ENCODE results near the gene SLC25A33.
"Not testable (repeated sequence)": the region's sequence is repeated elsewhere in the genome, so short reads cannot be mapped to it uniquely, and the experiment has no call there.

Gene SLC25A33

GRCh38 chr1:9539829-9540550, 725 bp downstream of the SLC25A33 start:
- DNase-seq, result peak; percentile 85

- DNase-seq, result no peak
Observed at GRCh38 chr1:9542430-9542829, 3.2 kb downstream of the SLC25A33 start.

DNA sequence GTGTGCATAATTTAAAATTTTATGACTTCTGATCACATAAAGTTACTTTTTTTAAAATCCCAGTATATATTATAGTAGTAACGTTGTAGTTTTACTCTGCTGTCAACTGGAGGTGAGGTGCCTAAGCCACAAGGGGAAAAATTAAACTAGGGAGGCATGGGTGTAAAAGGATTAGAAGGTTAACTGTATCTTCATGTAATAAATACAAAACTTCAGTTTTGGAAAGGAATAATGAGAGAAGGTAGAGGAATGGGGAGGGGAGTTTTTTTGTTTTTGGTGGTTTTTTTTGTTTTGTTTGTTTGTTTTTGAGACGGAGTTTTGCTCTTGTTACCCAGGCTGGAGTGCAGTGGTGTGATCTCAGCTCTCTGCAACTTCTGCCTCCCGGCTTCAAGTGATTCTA, 5.7 kb downstream of the SLC25A33 start:
- DNase-seq, result no peak

DNA sequence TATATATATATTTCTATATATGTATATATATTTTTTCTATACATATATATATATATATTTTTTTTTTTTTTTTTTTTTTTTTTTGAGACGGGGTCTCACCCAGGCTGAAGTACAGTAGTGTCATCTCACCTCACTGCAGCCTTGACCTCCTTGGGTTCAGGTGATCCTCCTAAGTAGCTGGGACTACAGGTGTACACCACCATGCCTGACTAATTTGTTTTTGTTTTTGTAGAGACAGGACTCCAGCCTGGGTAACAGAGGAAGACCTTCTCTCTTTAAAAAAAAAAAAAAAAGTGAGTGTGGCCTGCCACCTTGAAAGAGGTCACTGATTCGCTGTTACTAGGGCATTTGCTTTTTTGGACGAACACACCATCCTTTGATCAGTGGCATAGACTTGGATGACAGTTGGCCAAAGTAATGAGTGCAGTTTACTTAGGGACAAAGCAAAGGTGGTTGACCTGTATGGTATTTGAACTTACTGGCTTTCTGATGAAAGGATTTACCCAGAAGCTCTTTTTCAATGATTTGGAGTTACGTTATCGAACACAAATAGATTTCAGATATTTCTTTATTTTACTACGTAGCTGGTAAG, 10.8 kb downstream of the SLC25A33 start:
- DNase-seq, result no peak

- DNase-seq, result no peak
Observed at GRCh38 chr1:9551984-9552383, 12.7 kb downstream of the SLC25A33 start.

DNA sequence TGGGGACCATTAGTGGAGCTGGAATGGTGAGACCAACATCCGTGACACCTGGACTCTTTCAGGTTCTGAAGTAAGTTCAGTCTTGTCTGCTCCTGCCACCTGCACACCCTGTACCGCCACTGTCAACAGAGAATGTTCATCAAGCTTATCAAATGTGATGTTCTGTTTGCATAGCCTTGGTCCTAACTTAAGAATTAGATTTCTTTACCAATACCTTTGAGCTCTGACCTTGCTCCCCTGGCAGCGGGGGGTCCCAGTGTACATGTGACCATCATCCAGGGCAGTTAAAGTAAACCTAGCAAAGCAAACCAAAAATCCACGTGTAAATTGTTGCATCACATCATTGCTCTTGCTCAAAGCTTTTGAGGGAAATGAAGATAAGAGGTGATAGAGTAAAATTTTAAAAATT, 14.5 kb downstream of the SLC25A33 start:
- DNase-seq, result no peak

GRCh38 chr1:9555942-9556341, 16.7 kb downstream of the SLC25A33 start:
- no peak for DNase-seq

DNA sequence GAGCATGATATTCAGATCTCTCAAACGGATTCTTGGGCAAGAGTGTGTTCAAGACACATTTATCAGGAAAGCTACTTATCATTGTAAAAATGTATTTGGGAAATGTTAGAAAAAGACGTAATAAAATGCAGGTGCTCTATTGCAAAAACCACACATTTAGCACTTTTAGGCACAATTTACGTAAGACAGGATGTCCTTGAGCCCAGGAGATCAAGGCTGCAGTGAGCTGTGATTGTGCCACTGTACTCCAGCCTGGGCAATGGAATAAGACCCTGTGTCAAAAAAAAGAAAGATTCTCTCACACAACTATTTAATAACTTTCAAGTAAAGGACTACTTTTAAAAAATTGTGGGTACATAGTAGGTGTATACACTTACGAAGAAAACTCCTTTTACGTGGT, 18.4 kb downstream of the SLC25A33 start:
- no peak for DNase-seq

- no peak for DNase-seq
Observed at GRCh38 chr1:9558271-9558945, 19.1 kb downstream of the SLC25A33 start.

DNA sequence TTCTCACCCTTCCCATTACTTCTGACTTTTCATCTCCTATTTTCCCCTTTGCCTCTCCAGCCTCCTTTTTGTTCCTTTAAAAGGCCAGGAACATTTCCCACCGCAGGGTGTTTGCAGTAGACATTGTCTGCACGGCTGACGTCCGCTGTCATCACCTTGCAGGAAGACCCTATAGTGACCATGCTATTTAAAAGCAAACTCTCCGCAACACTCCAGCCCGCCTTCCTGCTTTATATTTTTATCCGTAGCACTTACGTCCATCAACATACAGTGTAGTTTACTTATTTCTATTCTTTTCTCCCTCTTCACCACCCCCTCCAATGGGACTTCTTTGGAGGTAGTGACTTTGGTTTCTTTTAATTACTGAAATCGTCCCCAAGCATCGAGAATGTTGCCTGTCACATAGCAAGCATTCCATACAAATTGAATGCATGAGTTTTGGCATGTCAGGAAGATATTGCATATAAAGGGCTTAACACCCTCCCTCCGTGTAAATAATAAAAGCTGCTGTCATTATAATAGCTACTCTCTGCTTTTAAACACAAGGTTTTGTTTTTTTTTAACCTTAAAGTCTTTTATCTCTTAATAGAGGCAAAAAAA, 19.8 kb downstream of the SLC25A33 start:
- no peak for DNase-seq

DNA sequence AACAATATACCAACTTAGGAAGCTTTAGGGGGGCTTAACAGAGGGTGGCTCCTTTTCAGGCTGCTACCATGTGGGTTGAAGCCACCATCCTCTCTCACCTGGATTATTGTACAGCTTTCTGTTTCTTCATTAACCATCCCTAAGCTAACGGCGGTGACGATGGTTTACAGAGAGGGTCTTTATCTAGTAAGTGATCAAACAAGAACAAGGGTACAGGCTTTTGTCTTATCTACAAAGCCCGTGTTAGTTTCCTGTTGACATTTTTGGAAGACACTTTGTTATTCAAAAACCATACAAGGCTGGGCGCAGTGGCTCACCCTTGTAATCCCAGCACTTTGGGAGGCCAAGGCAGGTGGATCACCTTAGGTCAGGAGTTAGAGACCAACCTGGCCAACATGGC, 20.4 kb downstream of the SLC25A33 start:
- DNase-seq, result no peak

GRCh38 chr1:9560090-9560489, 20.8 kb downstream of the SLC25A33 start:
- not testable (repeated sequence) for DNase-seq

GRCh38 chr1:9561429-9561828, 22.2 kb downstream of the SLC25A33 start:
- DNase-seq, result no peak

DNA sequence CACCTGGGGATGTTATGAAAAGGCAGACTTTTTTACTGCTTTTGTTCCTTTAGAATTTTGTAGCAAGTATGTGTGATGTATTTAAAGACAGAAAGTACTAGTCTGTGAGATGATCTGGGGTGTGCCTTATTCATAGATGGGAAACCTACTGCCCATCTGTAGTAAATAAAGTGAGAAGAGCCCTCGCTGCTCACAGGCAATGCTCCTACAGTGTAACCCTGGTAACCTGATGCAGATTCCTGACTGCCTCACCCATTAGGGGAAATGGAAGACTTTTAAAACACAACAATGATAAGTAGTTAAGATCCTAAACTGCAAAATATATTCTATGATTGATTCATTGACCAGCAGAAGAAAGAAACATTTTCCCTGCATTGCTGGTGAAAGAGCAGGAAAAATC, 30.0 kb downstream of the SLC25A33 start:
- no peak for DNase-seq

DNA sequence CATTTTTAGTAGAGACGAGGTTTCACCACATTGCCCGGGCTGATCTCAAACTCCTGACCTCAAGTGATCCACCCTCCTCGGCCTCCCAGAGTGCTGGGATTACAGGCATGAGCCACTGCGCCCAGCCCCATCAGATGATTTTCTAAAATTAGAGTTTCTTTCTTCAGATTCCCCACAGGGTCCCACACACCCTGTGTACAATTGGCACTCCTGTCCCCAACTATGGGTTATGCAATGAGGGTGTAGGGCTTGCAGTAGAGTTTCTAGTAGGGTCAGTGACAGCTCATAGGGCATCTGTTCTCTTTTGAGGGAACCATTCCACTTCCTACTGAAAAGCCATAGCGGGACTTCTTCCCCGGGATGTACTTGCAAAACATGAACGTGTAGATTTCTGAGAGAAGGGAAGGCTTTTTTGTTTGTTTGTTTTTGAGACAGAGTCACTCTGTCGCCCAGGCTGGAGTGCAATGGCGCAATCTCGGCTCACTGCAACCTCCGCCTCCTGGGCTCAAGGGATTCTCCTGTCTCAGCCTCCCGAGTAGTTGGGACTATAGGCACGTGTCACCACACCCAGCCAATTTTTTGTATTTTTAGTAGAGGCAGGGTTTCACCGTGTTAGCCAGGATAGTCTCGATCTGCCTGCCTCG, 31.7 kb downstream of the SLC25A33 start:
- not testable (repeated sequence) for DNase-seq

DNA sequence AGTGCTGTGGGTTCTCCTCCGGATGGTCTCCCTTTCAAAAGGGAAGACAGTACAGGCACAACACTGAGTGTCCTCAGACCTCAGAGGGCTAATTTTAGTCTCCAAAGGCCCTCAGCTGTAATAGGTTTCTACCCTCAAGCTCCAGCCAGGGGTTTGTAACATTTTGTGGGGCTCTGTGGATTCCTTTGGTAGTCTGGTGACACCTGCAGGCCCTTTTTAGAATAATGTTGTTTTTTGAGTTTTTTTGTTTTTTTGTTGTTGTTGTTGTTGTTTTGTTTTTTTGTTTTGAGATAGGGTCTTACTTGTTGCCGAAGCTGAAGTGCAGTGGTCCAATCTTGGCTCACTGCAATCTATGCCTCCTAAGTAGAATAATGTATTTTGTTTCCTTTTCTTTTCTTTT, 34.5 kb downstream of the SLC25A33 start:
- peak; percentile 25 for DNase-seq

DNA sequence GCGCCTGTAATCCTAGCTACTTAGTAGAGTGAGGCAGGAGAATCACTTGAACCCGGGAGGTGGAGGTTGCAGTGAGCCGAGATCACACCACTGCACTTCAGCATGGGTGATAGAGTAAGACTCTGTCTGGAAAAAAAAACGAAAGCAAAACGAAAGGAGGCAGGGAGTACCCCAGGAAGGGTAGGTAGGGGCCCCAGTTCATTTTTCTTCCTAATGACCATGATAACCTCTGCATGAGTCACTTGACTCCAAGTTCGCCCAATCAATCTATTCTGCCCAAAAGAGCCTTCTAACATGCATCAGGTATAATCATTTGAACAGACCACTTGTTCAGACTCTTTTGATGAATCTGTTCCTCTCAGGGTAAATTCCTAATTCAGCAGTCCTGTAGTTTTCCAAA, 36.2 kb downstream of the SLC25A33 start:
- no peak for DNase-seq

DNA sequence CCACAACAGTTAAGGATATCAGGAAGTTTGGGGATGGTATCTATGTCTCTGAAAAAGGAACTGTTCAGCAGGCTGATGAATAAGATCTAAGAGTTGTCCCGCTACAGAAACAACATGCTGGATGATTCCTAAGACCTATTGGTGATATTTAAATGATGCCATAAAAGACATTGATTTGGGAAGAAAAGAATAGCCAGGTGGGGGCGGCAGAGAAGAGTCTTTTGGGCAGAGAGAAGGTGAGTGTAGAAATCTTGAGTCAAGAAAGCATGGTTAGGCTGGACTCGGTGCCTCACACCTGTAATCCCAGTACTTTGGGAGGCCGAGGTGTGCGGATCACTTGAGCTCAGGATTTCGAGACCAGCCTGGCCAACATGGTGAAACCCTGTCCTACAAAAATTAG, 37.6 kb downstream of the SLC25A33 start:
- no peak for DNase-seq

GRCh38 chr1:9577423-9577822, 38.2 kb downstream of the SLC25A33 start:
- no peak for DNase-seq

DNA sequence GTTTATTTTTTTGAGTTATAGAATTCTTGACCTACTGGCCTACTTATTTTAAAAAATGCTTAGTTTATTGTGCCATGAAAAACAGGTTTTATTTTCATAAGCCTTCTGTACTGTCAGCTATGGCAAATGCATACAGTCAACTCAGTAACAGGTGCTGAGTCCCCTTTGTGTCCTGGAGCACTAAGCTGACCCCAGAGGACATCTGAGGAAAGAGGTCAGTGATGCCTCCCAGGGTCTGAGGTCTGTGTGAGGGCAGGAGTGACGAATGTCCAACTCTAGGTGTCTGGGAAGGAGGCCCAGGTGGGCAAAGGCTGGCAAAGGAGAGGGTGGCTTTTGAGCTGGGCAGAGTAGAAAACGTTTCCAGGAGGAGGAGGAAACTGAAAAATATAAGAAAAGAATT, 41.7 kb downstream of the SLC25A33 start:
- DNase-seq, result no peak

GRCh38 chr1:9586147-9586766, 47.0 kb downstream of the SLC25A33 start:
- no peak for DNase-seq

GRCh38 chr1:9588551-9589143, 49.4 kb downstream of the SLC25A33 start, which contains the start of gene TMEM201:
TMEM201 (plus strand) TSS chr1:9588911; CDS start chr1:9588931, 20 bp downstream.
- DNase-seq, result peak; percentile 94
